Stimulated activated CD4-positive, alpha-beta T cell treated with anti-CD3 and anti-CD28 coated beads, Interleukin-4, amount 100 ng/mL, for 48 hours (primary cell): ENCODE data around the gene RTN3.
"Not testable (repeated sequence)": the region's sequence is repeated elsewhere in the genome, so short reads cannot be mapped to it uniquely, and the experiment has no call there.

Experiments
- DNase-seq, 2 donors: peaks; one replicate each; pipeline ENCODE4 v3.0.0-alpha.2; 2020; ENCODE audit warnings: low read depth in 2 of 2

RTN3 gene

DNA sequence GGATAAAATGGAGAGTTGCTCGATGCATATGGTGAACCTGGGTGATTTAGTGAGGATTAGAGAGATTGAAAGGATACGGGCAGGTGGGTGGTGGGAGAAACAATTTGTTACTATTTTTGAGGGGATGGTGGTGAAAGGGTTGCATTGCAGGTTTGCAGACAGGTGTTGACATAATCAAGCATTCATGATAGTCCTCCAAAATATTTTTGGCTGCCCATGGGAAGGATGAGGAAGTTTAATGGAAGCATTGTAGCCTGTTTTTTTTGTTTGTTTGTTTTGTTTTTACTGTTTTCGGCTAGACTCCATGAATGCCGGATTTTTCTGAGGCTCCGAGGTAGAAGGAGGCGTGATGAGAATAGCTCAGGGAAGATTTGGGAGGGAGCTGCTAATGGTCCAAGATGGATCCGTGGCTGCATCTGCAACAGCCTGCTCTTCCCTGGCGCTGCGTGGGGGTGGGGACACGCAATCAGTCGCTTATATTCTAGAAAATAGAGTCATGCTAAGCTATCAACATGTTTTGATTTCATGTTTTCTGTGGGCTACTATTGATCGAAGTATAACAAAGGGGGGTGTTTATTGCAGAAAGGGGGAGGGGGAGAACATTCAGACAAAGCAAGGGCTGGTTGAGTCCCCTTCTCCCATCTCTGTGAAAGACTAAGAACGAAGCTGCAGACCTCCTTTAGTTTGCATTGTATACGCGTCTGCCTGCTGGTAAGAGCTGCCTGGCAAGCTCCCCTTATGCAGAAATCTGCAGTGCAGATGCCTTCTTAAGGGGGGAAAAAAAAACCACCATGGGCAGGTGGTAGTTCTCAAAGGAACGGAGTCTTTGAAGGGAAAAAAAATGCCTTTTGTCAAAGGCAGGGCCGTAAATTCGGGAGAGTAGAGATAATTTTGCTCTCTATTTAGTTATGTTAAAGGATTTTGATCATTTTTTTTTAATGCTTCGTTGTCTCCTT lies 1.0 kb downstream of the RTN3 start:
- peak in 1 of 2 donors; percentile 6 for DNase-seq

DNA sequence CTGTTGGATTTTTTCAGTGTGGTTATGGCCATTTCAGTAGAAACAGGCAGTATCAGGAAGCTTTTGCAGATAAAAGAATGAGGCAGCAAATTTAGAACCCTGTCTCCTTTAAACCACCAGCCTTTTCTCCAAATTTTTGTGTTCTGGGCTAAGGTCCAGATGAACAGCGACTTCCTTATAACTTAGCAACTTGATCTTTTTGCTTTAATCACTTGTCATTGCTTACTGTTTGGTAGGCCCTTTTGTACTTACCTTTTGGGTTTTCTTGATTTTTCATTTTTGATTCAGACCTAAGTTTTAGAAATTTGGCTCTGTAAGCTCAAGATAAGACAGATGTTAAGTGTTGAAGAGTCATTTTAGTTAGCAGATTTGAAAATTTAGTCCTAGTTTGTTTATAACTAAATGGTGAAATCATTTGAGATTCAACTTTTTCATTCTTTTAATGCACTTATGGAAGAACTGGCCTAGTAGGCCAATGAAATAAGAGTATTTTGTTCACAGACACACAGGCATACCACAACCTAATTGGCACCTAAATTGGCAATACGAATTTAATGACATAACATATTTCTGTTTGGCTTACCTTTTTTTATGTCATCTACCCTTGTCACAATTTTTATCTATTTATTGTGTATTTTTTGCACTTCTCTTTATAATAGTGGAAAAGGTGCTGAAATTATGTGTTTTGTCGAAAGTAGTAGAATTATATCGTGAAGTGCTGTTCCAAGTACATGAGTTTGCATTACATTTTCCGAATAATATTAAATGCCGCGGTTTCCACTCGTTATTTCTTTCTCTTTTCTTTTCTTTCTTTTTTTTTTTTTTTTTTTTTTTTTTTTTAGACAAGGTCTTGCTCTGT lies 2.1 kb downstream of the RTN3 start:
- DNase-seq: no peak

DNA sequence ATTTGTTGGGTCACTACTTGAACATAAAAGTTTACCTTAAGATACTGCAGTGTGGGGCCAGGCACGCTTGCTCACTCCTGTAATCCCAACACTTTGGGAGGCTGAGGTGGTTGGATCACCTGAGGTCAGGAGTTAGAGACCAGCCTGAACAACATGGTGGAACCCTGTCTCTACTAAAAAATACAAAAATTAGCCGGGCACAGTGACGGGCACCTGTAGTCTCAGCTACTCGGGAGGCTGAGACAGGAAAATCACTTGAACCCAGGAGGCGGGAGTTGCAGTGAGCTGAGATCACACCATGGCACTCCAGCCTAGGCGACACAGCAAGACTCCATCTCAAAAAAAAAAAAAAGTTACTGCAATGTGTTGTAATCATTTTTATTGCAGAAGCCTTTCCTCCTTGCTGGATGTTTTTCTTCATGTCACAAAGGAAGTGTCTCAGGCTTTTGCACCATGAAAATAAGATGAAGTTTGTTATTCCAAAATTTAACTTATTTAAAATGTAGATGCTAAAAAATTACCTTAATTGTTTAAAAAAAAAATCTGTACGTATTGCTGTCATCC lies 3.9 kb downstream of the RTN3 start:
- DNase-seq: not testable (repeated sequence)

DNA sequence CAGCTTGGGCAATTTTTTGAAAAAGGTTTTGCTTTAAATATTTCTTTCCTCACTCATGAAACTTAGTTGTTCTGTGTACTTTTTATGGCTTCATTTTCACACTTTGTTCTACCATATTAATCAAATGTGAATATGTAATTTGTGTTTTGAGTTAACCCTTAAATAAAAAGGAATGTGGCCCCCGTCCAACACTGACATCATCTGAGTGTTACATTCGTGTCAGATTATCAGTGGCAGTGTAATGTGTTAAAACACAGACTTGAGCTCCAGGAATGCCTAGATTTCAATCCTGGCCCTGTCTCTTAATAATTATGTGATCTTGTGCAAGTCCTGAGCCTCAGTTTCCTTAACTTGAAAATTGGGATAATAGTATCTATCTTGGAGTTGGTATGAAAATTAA lies 5.6 kb downstream of the RTN3 start:
- no peak for DNase-seq

DNA sequence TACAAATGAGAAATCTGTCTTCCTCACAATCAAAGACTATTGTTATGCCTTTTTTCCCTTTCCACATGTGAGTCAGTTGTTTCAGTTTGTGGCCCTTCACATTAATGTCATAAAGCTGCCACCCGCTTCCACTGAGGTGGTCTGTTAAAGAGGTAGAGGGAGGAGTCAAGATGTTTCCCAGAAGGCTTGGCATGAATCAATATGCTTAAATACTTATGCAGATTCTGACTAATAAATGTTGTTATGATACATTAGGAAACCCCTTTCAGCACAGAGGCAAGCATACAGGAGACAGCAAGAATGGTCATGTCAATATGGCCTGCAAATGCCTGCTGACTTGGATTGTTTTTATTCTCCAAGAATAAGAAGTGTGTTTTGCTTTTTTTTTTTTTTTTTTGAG lies 6.5 kb downstream of the RTN3 start:
- DNase-seq: peak in 1 of 2 donors; percentile 5

DNA sequence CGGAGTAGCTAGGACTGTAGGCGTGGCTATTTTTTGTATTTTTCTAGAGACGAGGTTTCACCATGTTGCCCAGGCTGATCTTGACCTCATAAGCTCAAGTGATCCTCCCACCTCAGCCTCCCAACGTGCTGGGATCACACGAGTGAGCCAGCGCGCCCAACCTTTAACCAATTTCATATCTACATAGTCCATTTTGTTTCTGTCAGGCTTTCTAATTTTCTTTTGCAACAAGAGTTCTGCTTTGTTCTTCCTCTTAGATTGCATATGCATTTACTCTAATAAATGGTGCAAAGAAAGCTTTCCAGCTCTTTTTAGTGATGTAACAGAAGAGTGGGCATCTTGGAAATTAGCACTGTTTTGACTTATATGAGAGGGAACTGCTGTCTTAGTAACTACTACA lies 13.3 kb downstream of the RTN3 start:
- DNase-seq: no peak

DNA sequence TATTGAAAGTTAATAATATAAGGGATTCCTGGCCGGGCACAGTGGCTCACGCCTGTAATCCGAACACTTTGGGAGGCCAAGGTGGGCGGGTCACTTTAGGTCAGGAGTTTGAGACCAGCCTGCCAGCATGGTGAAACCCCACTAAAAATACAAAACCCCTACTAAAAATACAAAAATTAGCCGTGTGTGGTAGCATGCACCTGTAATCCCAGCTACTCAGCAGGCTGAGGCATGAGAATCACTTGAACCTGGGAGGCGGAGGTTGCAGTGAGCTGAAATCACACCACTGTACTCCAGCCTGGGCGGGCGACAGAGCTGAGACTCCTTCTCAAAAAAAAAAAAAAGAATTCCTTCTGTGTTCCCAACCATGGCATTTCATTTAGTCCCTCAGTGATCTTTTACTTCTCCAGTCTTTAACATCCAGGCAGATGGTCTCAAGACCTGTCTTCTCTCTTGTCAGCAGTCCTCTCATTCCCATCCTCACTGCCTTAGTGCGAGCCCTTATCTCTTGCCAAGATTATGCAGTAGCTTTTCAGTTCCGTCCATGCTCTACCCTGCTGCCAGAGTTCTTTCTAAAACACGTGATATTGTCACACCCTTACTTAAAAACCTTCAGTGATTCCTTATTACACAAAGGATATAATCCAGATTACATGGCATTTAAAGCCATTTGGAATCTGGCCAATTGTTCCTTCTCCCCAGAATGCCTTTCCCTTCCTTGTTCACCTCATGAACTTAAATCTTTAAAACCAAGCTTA lies 17.9 kb downstream of the RTN3 start:
- no peak for DNase-seq

DNA sequence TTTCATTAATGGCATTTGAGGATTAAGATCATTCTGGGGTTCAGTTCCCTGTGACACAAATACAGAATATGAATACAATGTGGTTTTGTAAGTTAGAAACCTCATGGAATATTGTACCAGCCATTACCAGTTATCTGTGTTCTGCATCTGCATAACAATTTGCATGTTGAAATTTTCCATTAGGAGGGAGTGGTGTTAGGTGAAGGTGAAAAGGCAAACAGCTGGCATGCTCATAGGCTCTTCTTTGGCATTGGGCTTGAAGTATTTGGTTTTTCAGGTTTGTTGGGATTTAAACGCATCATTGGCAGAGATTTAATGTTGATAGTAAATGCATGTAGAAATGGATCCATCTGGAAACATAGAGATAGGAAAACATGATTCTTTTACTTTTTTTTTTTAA lies 18.6 kb downstream of the RTN3 start:
- no peak for DNase-seq

DNA sequence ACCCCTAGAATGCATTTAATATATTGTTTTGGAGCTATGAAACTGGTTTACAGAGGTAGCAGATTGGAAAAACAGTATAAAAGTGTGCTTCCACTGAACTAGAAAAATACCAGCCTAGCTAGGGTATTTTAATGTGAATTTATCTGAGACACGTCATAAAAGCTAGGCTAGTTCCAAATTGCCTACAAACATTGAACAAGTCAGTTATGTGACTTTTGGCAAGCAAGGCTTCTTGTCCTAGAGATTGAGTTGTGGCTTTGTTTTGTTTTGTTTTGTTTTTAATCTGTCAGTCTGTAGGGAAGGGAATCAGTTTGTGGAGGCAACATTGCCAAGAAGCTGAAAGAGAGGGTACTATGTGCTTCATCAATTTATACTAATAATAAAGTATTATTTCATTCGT lies 24.2 kb downstream of the RTN3 start:
- DNase-seq: no peak

DNA sequence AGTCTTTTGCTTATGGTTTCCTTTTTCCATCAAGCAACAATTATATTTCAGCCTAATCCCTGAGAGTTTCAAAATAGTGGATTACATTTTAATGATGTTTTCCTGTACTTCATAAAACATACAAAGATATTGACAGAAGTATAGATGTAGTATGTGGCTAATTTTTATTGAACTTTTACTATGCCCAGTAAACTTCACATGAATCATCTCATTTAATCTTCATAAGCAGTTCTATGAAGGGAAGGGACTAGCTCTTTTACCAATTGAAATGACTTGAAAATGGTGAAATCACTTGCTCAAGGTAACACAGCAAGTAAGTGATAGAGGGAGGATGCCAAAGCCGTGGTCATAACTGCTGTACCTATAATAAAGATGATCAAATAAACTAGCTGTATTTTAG lies 27.5 kb downstream of the RTN3 start:
- DNase-seq: no peak

DNA sequence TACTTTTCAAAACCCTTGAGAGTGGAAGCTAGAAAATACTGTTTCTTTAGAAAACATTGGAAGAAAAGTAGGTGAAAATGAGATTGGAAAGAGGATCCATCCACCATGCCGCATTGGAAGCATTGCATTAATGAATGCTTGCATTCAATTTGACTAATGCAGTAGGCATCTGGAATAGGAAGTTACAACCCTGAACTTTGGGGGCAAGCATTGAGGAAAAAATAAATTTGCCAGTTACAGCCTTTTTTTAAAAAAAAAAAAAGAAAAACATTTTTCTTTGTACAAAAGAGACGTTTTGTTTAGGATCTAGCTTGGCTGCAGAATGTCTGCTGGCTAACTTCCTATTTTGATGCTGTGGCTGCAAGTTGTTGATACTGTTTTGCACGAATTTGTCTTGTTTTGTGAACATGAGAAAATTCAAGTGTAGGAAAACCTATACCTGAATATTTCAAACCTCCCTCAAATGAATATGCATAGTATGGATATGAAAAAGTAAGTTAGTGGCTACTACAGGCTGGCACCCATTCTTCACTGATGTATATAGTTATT lies 28.1 kb downstream of the RTN3 start:
- no peak for DNase-seq

DNA sequence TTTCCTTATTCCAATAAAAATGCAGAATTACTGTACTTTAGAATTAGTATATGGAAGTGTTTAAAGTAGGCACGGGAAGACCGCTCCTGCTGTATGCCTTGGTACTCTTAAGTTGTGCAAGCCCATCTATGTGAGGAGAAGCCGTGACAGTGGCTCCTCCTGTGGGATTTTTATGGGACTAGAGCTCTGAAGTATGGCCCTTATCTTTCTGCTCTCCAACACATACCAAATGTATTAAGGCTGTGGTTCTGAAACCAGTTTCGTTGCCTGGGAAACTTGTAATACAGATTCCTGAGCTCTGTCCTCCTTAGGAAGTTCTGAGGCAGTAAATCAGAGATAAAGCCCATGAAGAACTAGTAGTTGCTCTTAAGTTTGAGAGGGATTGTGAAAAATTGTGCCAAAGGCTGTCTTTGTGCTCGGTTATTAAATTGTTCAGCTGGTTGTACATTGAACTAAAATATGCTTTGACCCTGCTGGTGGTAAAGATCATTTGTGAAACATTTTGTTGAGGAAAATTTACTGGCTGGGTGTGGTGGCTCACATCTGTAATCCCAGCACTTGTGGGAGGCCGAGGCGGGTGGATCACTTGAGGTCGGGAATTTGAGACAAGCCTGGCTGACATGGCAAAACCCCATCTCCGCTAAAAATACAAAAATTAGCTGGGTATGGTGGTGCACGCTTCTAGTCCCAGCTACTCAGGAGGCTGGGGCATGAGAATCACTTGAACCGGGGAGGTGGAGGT lies 29.3 kb downstream of the RTN3 start:
- no peak for DNase-seq

DNA sequence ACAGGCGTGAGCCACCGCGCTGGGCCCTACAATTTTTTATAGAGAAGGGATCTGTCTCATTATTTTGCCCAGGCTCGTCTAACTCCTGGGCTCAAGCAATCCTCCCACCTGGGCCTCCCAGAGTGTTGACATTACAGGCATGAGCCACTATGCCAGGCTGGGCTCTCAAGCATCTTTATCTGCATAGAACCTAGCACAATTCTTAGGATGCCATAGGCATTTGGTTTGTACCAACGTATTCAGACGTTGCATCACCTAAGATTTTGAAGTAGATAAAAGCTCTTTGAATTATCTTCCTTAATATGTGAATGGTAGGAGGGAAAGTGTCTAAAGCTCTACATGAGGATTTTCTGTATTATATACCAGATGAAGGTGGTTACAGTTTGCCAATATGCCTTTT lies 30.5 kb downstream of the RTN3 start:
- DNase-seq: no peak

DNA sequence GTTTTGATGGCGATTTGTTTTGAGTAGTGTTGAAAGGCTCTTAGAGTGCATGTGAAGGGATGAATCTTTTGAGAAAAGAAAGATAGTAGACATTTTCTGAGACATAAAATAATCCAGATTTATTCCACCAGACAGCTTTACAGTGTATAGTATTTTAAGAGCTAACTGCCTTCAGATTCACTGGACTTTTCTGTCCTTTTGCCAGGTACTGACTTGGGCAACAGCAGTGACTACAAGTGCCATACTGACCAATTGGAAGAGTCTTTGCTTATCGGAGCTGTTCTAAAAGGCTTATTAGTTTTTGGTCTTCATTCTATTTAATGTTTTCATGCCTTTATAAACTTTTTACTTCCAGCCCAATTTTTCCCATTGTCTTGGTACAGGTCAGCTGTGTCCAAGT lies 32.5 kb downstream of the RTN3 start:
- DNase-seq: no peak

DNA sequence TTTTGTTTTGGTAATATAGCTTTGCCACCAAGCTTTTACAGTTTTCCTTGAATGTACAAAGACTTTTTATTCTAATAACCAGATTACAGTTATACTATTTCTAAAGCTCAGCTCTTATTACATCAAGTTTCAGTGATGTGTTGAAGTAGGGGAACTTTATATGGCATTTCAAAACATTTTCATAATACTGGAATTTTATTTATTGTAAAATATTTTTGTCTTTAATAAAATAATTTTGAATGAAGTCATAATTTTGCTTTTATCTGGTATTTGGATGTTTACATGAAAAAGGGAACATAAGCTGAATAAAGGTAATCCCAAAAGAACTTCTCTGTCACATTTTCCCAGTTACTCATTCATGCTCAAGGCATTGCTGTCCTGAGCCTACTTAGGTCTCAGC lies 34.7 kb downstream of the RTN3 start:
- no peak for DNase-seq

DNA sequence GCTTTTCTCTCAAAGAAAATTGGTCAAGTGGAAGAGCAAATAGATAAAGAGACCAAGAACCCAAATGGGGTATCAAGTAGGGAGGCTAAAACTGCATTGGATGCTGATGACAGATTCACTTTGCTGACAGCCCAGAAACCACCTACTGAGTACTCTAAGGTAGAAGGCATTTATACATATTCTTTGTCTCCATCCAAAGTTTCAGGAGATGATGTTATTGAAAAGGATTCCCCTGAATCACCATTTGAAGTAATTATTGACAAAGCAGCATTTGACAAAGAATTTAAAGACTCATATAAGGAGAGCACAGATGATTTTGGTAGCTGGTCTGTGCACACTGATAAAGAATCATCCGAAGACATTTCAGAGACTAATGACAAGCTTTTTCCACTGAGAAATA lies 37.7 kb downstream of the RTN3 start:
- no peak for DNase-seq

DNA sequence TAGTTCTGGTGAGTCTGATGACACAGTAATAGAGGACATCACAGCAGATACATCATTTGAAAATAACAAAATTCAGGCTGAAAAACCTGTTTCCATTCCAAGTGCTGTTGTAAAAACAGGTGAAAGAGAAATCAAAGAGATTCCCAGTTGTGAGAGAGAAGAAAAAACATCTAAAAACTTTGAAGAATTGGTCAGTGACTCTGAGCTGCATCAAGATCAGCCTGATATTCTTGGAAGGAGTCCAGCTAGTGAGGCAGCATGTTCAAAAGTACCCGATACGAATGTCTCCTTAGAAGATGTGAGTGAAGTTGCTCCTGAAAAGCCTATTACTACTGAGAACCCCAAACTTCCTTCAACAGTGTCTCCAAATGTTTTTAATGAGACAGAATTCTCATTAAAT lies 38.7 kb downstream of the RTN3 start:
- DNase-seq: no peak

DNA sequence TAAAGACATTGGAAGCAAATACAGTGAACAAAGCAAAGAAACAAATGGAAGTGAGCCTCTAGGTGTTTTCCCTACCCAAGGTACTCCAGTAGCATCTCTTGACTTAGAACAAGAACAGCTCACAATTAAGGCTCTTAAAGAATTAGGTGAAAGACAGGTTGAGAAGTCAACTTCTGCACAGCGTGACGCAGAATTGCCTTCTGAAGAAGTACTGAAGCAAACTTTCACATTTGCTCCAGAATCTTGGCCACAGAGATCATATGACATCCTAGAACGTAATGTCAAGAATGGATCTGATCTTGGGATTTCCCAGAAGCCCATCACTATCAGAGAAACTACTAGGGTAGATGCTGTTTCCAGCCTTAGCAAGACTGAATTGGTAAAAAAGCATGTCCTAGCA lies 39.3 kb downstream of the RTN3 start:
- no peak for DNase-seq

DNA sequence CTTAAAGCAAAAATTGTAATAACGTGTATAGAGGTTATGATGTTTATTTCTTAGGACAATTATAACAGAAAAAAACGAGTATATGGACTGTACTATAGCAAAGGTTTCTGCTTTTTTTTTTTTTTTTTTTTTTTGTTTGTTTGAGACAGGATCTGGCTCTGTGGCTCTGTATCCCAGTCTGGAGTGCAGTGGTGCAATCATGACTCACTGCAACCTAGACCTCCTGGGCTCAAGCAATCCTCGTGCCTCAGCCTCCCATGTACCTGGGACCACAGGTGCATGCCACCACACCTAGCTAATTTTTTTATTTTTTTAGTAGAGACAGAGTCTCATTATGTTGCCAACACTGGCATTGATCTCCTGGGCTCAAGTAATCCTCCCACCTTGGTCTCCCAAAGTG lies 48.0 kb downstream of the RTN3 start:
- DNase-seq: no peak

DNA sequence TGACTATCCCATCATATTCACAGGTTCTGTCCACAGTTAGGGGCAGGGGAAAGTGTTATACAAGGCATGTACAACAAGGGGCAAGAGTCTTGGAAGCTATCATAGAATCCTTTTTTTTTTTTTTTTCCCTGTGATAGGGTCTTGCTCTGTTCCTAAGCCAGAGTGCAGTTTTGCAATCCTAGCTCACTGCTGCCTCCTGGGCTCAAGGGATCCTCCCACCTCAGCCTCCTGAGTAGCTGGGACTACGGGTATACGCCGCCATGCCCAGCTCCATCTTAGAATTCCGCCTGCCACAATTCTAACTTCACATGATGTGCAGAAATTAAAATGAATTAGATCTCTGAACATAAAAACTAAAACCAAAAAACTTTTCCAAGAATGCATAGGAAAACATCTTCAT lies 55.6 kb downstream of the RTN3 start:
- DNase-seq: no peak

DNA sequence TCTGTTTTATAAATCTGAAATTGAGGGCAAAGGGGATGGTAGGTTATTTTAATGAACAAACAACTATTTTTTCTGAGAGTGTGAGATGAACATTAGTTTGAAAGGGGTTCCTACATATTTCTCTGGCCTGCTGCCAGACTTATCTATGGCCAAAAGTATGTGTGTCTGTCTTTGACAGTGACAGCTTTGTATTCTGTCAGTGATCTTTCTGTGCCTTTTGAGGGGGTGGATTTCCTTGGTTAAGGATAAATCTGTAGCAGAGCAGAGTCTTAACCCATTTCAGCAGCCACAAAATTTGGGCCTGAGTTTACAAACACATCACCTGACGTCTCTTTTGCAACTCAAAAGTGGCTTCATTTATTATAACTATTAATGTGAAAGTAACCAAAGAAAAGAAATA lies 56.4 kb downstream of the RTN3 start:
- DNase-seq: no peak
